MM.1S (cell line): ENCODE data around the gene KIZ.

Source experiments
- CTCF ChIP-seq: fragments of 300-600 bp; sonication (generic); IDR thresholded peaks from 2 replicates; pipeline ENCODE4 v1.5.1; 2016; ENCODE audit warnings: antibody characterized with exemption, low read length, mixed read lengths
- EZH2 ChIP-seq: fragments of 300-600 bp; sonication (generic); optimal IDR thresholded peaks from 2 replicates; pipeline ENCODE3; 2017; ENCODE audit warnings: low read depth, mild to moderate bottlenecking, antibody characterized with exemption, low read length, mixed read lengths

- TF ChIP-seq CTCF (no peak), EZH2 (no peak)
Measured at GRCh38 chr20:21270806-21271205, 144.9 kb downstream of the KIZ start.
